GM20000 (cell line): ENCODE data around the gene CACNA1B.

Source experiments
- DNase-seq: peaks from one replicate; pipeline ENCODE4 v3.0.0; 2012; ENCODE audit warnings: low spot score
- CTCF ChIP-seq: IDR thresholded peaks from 2 replicates; pipeline ENCODE4 v1.5.1; 2012; ENCODE audit warnings: mild to moderate bottlenecking, control low read depth; ENCODE audit errors: extremely low read depth, missing control alignments

CACNA1B gene

DNA sequence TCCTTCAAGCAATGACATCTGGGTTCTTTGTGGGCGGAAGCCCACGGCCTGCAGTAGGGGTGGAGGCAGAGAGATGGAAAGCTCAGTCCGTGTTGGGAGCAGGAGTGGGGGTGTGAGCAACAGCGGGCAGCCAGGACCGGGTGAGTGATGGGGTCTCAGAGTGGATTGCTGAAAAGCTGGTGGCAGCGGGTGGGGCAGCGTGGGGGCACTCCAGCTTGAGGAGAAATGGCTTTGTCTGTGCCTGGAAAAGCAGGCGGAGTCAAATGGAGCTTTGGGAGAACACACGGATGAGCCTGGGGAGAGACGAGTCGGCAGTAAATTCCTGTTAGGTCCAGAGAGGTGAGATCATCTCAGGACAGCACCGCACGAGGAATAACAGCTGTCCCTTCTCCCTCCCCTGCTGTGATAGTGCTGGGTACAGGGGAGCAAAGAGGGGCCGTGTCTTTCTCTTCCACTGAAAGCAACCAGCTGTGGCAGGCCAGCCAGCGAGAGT is 42.1 kb downstream of the CACNA1B start:
- no peak for DNase-seq
- TF ChIP-seq CTCF = no peak

- no peak for TF ChIP-seq CTCF
Measured at GRCh38 chr9:137920753-137921152, 43.2 kb downstream of the CACNA1B start.

DNA sequence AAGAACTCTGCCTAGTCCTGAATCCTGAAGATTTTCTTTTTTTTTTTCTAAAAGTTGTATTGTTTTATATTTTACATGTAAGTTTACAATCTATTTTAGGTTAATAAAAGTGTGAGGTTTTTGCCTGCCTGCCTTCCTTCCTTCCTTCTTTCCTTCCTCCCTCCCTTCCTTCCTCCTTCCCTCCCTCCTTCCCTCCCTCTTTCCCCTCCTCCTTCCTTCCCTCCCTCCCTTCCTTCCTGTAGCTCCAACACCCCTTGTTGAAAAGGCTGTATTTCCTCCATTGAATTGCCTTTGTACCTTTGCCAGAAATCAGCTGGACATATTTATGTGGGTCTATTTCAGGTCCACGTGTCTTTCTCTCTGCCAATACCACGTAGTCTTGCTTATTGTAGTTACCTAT is 46.6 kb downstream of the CACNA1B start:
- no peak for TF ChIP-seq CTCF
- no peak for DNase-seq

More at GRCh38 chr9:137920753-137921152, 43.2 kb downstream of the CACNA1B start:
- no peak for DNase-seq

DNA sequence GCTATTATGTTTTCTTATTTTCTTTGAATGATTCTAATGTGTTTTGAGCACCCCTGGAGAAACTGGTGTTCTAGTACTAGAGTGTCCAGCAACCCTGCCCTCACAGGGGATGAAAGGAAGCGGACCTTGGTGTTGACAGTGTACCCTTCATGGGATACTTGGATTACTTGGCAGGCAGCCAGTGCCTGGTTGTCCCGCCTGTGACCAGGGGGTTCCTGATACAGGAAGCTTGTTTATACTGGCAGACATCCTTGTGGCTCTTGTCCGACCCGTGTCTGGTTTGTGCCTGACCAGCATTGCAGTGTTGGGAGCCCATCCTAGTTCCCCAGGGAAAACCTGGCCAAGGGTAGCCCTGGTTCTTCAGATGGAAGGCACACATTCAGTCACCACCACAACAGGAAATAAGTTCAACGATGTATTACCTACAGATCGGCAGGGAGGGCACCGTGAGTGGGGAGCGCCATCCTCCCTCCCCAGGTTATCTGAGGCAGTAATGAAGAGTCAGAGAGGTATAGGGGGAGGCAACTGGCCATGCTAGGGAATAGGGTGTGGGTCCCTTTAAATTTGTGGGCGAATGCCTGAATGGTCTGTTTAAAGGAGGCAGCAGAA is 47.3 kb downstream of the CACNA1B start:
- TF ChIP-seq CTCF = no peak
- DNase-seq = no peak

DNA sequence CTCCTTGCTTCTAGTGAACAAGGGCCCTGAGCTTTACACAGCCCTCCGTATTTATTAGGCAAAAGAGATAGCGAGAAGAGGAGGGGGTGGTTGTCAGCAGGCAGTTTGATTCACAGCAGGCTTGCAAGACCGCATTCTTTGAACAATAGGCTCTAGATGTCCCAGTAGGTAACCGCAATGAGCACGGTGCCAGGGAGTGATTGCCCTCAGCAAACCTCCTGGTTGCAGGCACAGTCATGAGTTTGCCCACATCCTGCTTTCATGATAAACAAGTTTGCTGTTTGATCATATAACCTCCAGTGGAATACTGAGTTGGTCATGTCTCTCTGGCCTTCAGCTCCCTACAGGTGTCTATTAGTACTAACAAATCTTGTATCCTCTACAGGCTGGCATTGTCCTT is 66.1 kb downstream of the CACNA1B start:
- DNase-seq = no peak

DNA sequence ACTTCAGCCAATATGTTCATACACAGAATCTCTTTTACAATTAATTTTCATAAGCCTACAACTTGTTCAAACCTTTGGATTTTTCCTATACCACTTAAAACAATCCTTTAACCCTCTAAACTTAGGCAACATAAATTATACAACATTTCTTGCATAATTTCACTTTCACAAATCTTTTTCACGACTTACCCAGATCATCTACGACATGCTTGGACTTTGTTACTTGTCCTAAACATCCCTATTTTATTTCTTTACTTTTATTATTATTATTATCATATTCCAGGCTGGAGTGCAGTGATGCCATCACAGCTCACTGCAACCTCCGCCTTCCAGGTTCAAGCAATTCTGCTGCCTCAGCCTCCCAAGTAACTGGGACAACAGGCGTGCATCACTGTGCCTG is 68.0 kb downstream of the CACNA1B start:
- no peak for DNase-seq
- no peak for TF ChIP-seq CTCF

More for the DNA sequence above, 66.1 kb downstream of the CACNA1B start:
- TF ChIP-seq CTCF = no peak

GRCh38 chr9:137946993-137947392 is 69.4 kb downstream of the CACNA1B start:
- no peak for TF ChIP-seq CTCF

More at GRCh38 chr9:137946993-137947392, 69.4 kb downstream of the CACNA1B start:
- DNase-seq = no peak
